COR-L47 (cell line): ENCODE measurements around the gene MAP4K2.

ENCODE experiments used
- DNase-seq: peaks from one replicate; lab custom pipeline; 2025; lab: John Stamatoyannopoulos, UW

The MAP4K2 gene

DNA sequence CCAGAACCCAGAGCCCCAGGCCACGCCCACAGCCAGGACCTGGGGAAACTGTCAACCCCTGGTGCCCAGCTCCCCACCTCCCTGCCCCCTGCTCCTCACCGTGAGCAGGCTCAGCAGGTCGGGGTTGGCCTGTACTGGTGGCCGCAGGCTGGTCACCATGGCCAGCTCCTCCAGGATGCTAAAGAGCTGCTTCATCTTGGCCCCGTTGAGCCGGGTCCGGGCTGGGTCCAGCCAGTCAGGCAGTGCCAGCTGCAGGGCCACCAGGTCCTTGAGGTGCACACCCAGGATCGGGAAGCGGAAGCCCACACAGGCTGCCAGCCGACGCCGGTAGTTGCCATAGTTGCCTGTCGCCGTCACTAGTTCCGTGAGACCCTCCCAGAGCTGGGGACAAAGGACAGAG lies 66.4 kb downstream of the MAP4K2 start:
- DNase-seq: no peak

DNA sequence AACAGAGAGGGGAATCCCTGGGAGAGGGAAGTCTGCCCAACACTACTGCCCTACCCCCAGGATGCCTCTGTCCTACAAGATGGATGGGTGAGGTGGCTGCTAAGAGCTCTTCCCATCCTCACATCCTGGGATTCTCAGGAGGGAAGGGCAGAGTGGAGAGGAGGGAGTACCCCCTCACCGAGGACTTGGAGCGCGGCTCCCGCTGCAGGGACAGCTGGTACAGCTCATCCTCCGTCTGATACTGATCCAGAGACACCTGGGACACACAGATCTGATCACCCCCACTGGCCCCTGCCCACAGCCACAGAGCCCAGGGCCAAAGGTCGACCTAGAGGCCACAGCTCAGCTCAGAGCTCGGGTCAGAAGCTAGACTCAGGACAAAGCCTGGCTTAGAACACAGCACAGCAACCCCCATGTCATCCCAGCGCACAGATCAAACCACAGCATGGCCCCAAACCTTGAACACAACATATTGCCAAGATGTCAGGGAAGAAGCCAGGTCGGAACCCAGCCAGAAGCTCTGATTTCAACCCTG lies 67.2 kb downstream of the MAP4K2 start:
- no peak for DNase-seq
